HEK293 (cell line): Measurements from ENCODE around the gene MERTK.

Experiments used
- IKZF3 ChIP-seq: fragments of 450-650 bp; IDR thresholded peaks from 2 replicates; pipeline ENCODE4 v1.5.0; 2018; ENCODE audit warnings: missing biosample characterization, mild to moderate bottlenecking, missing genetic modification characterization, moderate library complexity
- INSM2 ChIP-seq: fragments of 450-650 bp; formaldehyde crosslinking; IDR thresholded peaks from 2 replicates; pipeline ENCODE4 v1.5.1; 2016; ENCODE audit warnings: missing biosample characterization, missing genetic modification characterization
- REST ChIP-seq: fragments of 450-650 bp; formaldehyde crosslinking; IDR thresholded peaks from 2 replicates; pipeline ENCODE4 v1.5.1; 2016; ENCODE audit warnings: missing biosample characterization, missing genetic modification characterization
- SETDB1 ChIP-seq: IDR thresholded peaks from one replicate; pipeline ENCODE4 v1.6.1; 2017; ENCODE audit warnings: mild to moderate bottlenecking, low read length, moderate library complexity, mixed read lengths; ENCODE audit not compliant: insufficient read length
- SP7 ChIP-seq: fragments of 450-650 bp; formaldehyde crosslinking; IDR thresholded peaks from 2 replicates; pipeline ENCODE4 v1.5.1; 2016; ENCODE audit warnings: missing biosample characterization, missing genetic modification characterization
- WT1 ChIP-seq: fragments of 450-650 bp; formaldehyde crosslinking; IDR thresholded peaks from 2 replicates; pipeline ENCODE4 v1.5.1; 2016; ENCODE audit warnings: missing biosample characterization, missing genetic modification characterization
- YY2 ChIP-seq: fragments of 450-650 bp; formaldehyde crosslinking; IDR thresholded peaks from 2 replicates; pipeline ENCODE4 v1.5.1; 2016; ENCODE audit warnings: missing biosample characterization, missing genetic modification characterization
- ZBTB1 ChIP-seq: fragments of 450-650 bp; formaldehyde crosslinking; IDR thresholded peaks from 2 replicates; pipeline ENCODE4 v1.5.1; 2016; ENCODE audit warnings: missing biosample characterization, missing genetic modification characterization
- ZNF112 ChIP-seq: fragments of 450-650 bp; formaldehyde crosslinking; IDR thresholded peaks from 2 replicates; pipeline ENCODE4 v1.5.0; 2017; ENCODE audit warnings: missing biosample characterization, missing genetic modification characterization
- ZNF211 ChIP-seq: fragments of 450-650 bp; formaldehyde crosslinking; IDR thresholded peaks from 2 replicates; pipeline ENCODE4 v1.5.1; 2016; ENCODE audit warnings: low read depth, missing biosample characterization, missing genetic modification characterization
- ZNF513 ChIP-seq: fragments of 450-650 bp; IDR thresholded peaks from 2 replicates; pipeline ENCODE4 v1.5.1; 2018; ENCODE audit warnings: missing biosample characterization, missing genetic modification characterization
- ZNF530 ChIP-seq: fragments of 450-650 bp; formaldehyde crosslinking; IDR thresholded peaks from 2 replicates; pipeline ENCODE4 v1.5.1; 2016; ENCODE audit warnings: low read depth, missing biosample characterization, missing genetic modification characterization
- ZNF560 ChIP-seq: fragments of 450-650 bp; formaldehyde crosslinking; IDR thresholded peaks from 2 replicates; pipeline ENCODE4 v1.5.1; 2017; ENCODE audit warnings: missing biosample characterization, missing genetic modification characterization, borderline replicate concordance
- ZNF623 ChIP-seq: fragments of 450-650 bp; formaldehyde crosslinking; IDR thresholded peaks from 2 replicates; pipeline ENCODE4 v1.5.1; 2016; ENCODE audit warnings: missing biosample characterization, missing genetic modification characterization
- ZNF658 ChIP-seq: fragments of 450-650 bp; formaldehyde crosslinking; IDR thresholded peaks from 2 replicates; pipeline ENCODE4; 2016; ENCODE audit warnings: missing biosample characterization, missing genetic modification characterization
- ZNF707 ChIP-seq: fragments of 450-650 bp; formaldehyde crosslinking; IDR thresholded peaks from 2 replicates; pipeline ENCODE4 v1.5.1; 2016; ENCODE audit warnings: missing biosample characterization, missing genetic modification characterization
- ZNF837 ChIP-seq: fragments of 450-650 bp; formaldehyde crosslinking; IDR thresholded peaks from 2 replicates; pipeline ENCODE4 v1.5.1; 2016; ENCODE audit warnings: missing biosample characterization, missing genetic modification characterization
- ZSCAN16 ChIP-seq: fragments of 450-650 bp; formaldehyde crosslinking; IDR thresholded peaks from 2 replicates; pipeline ENCODE4 v1.5.1; 2016; ENCODE audit warnings: missing biosample characterization, missing genetic modification characterization
- TF ChIP-seq, protein P1 (sequence below): fragments of 450-650 bp; formaldehyde crosslinking; IDR thresholded peaks from 2 replicates; pipeline ENCODE4 v1.5.1; 2017; ENCODE audit warnings: missing biosample characterization, missing genetic modification characterization
- TF ChIP-seq, protein P2 (sequence below): fragments of 450-650 bp; formaldehyde crosslinking; IDR thresholded peaks from 2 replicates; pipeline ENCODE4; 2016; ENCODE audit warnings: missing biosample characterization, missing genetic modification characterization
- TF ChIP-seq, protein P3 (sequence below): fragments of 450-650 bp; formaldehyde crosslinking; conservative IDR thresholded peaks from 2 replicates; pipeline ENCODE4 v1.5.1; 2016; ENCODE audit warnings: low read depth, missing biosample characterization, missing genetic modification characterization
- TF ChIP-seq, protein P4 (sequence below): fragments of 450-650 bp; formaldehyde crosslinking; IDR thresholded peaks from 2 replicates; pipeline ENCODE4 v1.5.1; 2016; ENCODE audit warnings: missing biosample characterization, missing genetic modification characterization
- TF ChIP-seq, protein P5 (sequence below): fragments of 450-650 bp; formaldehyde crosslinking; IDR thresholded peaks from 2 replicates; pipeline ENCODE4 v1.5.1; 2017; ENCODE audit warnings: missing biosample characterization, missing genetic modification characterization

Gene MERTK

DNA sequence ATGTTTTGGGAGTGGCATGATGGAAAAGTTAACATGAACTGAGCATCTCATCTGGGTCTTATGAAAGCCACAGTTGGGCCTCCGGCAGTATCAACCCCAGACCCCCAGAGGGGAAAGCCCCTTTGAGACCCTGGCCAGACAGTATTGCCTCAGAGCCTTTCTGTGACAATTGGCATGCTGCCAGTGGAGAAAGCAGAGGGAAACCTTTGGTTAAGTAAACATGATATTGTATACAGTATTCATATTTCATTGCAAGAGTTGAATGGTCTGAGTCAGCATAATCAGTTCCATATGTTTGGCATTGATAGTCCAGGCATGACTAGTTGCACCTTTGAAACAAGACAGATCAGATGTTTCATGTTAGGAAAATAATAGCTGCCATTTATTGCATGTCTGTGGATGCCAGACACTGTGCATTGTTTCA is 20.0 kb downstream of the MERTK start (continued):
- TF ChIP-seq ZNF513 (tag by site-specific recombination) (0 out of 2 replicates have a peak, but pooled peaks have one; percentile 37), ZBTB1 (tag by site-specific recombination) (peak; percentile 78; the same call in 1 of the 2 replicates), ZNF658 (tag by site-specific recombination) (no peak), ZNF707 (no peak), ZNF837 (tag by site-specific recombination) (no peak), ZSCAN16 (tag by site-specific recombination) (no peak), WT1 (tag by site-specific recombination) (no peak), SETDB1 (no peak), ZNF530 (tag by site-specific recombination) (no peak), ZNF623 (tag by site-specific recombination) (no peak), ZNF560 (no peak), SP7 (tag by site-specific recombination) (0 out of 2 replicates have a peak, but pooled peaks have one; percentile 12), INSM2 (tag by site-specific recombination) (0 out of 2 replicates have a peak, but pooled peaks have one; percentile 44), ZNF211 (tag by site-specific recombination) (no peak), YY2 (no peak), IKZF3 (no peak), REST (tag by site-specific recombination) (no peak), ZNF112 (tag by site-specific recombination) (no peak)
- TF ChIP-seq, protein P1, sequence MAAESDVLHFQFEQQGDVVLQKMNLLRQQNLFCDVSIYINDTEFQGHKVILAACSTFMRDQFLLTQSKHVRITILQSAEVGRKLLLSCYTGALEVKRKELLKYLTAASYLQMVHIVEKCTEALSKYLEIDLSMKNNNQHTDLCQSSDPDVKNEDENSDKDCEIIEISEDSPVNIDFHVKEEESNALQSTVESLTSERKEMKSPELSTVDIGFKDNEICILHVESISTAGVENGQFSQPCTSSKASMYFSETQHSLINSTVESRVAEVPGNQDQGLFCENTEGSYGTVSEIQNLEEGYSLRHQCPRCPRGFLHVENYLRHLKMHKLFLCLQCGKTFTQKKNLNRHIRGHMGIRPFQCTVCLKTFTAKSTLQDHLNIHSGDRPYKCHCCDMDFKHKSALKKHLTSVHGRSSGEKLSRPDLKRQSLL (tag by site-specific recombination), result no peak
- TF ChIP-seq, protein P2, sequence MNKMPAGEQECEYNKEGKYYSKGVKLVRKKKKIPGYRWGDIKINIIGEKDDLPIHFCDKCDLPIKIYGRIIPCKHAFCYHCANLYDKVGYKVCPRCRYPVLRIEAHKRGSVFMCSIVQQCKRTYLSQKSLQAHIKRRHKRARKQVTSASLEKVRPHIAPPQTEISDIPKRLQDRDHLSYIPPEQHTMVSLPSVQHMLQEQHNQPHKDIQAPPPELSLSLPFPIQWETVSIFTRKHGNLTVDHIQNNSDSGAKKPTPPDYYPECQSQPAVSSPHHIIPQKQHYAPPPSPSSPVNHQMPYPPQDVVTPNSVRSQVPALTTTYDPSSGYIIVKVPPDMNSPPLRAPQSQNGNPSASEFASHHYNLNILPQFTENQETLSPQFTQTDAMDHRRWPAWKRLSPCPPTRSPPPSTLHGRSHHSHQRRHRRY (tag by site-specific recombination), result no peak
- TF ChIP-seq, protein P3, sequence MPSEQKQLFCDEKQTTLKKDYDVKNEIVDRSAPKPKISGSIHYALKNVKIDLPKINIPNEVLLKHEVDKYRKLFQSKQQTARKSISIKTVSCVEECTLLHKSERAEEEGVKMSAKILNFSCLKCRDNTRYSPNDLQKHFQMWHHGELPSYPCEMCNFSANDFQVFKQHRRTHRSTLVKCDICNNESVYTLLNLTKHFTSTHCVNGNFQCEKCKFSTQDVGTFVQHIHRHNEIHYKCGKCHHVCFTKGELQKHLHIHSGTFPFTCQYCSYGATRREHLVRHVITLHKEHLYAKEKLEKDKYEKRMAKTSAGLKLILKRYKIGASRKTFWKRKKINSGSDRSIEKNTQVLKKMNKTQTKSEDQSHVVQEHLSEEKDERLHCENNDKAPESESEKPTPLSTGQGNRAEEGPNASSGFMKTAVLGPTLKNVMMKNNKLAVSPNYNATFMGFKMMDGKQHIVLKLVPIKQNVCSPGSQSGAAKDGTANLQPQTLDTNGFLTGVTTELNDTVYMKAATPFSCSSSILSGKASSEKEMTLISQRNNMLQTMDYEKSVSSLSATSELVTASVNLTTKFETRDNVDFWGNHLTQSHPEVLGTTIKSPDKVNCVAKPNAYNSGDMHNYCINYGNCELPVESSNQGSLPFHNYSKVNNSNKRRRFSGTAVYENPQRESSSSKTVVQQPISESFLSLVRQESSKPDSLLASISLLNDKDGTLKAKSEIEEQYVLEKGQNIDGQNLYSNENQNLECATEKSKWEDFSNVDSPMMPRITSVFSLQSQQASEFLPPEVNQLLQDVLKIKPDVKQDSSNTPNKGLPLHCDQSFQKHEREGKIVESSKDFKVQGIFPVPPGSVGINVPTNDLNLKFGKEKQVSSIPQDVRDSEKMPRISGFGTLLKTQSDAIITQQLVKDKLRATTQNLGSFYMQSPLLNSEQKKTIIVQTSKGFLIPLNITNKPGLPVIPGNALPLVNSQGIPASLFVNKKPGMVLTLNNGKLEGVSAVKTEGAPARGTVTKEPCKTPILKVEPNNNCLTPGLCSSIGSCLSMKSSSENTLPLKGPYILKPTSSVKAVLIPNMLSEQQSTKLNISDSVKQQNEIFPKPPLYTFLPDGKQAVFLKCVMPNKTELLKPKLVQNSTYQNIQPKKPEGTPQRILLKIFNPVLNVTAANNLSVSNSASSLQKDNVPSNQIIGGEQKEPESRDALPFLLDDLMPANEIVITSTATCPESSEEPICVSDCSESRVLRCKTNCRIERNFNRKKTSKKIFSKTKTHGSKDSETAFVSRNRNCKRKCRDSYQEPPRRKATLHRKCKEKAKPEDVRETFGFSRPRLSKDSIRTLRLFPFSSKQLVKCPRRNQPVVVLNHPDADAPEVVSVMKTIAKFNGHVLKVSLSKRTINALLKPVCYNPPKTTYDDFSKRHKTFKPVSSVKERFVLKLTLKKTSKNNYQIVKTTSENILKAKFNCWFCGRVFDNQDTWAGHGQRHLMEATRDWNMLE (tag by site-specific recombination), result no peak
- TF ChIP-seq, protein P4, sequence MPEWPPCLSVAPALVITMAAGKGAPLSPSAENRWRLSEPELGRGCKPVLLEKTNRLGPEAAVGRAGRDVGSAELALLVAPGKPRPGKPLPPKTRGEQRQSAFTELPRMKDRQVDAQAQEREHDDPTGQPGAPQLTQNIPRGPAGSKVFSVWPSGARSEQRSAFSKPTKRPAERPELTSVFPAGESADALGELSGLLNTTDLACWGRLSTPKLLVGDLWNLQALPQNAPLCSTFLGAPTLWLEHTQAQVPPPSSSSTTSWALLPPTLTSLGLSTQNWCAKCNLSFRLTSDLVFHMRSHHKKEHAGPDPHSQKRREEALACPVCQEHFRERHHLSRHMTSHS, result no peak
- TF ChIP-seq, protein P5, sequence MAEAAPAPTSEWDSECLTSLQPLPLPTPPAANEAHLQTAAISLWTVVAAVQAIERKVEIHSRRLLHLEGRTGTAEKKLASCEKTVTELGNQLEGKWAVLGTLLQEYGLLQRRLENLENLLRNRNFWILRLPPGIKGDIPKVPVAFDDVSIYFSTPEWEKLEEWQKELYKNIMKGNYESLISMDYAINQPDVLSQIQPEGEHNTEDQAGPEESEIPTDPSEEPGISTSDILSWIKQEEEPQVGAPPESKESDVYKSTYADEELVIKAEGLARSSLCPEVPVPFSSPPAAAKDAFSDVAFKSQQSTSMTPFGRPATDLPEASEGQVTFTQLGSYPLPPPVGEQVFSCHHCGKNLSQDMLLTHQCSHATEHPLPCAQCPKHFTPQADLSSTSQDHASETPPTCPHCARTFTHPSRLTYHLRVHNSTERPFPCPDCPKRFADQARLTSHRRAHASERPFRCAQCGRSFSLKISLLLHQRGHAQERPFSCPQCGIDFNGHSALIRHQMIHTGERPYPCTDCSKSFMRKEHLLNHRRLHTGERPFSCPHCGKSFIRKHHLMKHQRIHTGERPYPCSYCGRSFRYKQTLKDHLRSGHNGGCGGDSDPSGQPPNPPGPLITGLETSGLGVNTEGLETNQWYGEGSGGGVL (tag by site-specific recombination), result no peak
